Transverse colon (tissue), 4 donors: ENCODE data around the gene TCTN2. TPM values are rescaled to one million over a fixed set of nuclear protein-coding genes. Genes with fewer than 3 reads are reported as not detected.

Experiments
- DNase-seq: peaks from one replicate; pipeline ENCODE4 v3.0.0-alpha.2; 2019
- H3K27ac ChIP-seq, 4 donors: fragments of 200-600 bp; sonication (generic); 2 replicates each; pipeline ENCODE4 v1.5.1; 2016 to 2018; ENCODE audit warnings: inconsistent platforms in 4 of 4
- H3K27me3 ChIP-seq: fragments of 200-600 bp; sonication (generic); 2 replicates; pipeline ENCODE4 v1.5.1; 2017; ENCODE audit warnings: inconsistent platforms
- H3K36me3 ChIP-seq, 4 donors: fragments of 200-600 bp; sonication (generic); 2 replicates each; pipeline ENCODE4 v1.5.1; 2017 to 2019; ENCODE audit warnings: inconsistent platforms in 4 of 4
- H3K4me1 ChIP-seq, 4 donors: fragments of 200-600 bp; sonication (generic); 2 replicates each; pipeline ENCODE4 v1.5.1; 2017 to 2020; ENCODE audit warnings: inconsistent platforms in 4 of 4
- H3K4me3 ChIP-seq, 4 donors: fragments of 200-600 bp; sonication (generic); 1 replicate in 1 of 4; 2 replicates in 3 of 4; pipeline versions ENCODE4 v1.5.1 to v1.6.1; 2017 to 2019; ENCODE audit warnings: inconsistent platforms in 4 of 4
- H3K9me3 ChIP-seq, 2 donors: fragments of 200-600 bp; sonication (generic); 2 replicates each; pipeline ENCODE4 v1.5.1; 2017 to 2019; ENCODE audit warnings: inconsistent platforms in 2 of 2
- CTCF ChIP-seq, 5 experiments: fragments of 200-600 bp in 3 of 5; fragments of 450-650 bp in 2 of 5; sonication (generic) in 3 of 5; IDR thresholded peaks; 1 replicate in 2 of 5; 2 replicates in 3 of 5; pipeline ENCODE4 v1.5.1; 2016 to 2017; ENCODE audit warnings: antibody characterized with exemption in 5 of 5, inconsistent platforms in 3 of 5, mild to moderate bottlenecking in 2 of 5, moderate library complexity in 1 of 5
- EP300 ChIP-seq: sonication (generic); formaldehyde crosslinking; IDR thresholded peaks from one replicate; pipeline ENCODE4 v1.6.1; 2017; ENCODE audit warnings: antibody characterized with exemption, low read depth
- POLR2A ChIP-seq: fragments of 450-650 bp; IDR thresholded peaks from one replicate; pipeline ENCODE4 v1.6.1; 2016; ENCODE audit warnings: antibody characterized with exemption, mild to moderate bottlenecking, moderate library complexity
- POLR2AphosphoS5 ChIP-seq, 3 donors: sonication (generic); formaldehyde crosslinking; IDR thresholded peaks; one replicate each; pipeline ENCODE4 v1.6.1; 2016; ENCODE audit warnings: antibody characterized with exemption in 3 of 3
- WGBS, 2 donors: methylation state at CpG; one replicate each; pipeline ENCODE4 v1.1.5; 2018; ENCODE audit warnings: low coverage in 1 of 2; 5-methylcytosine and 5-hydroxymethylcytosine counted together
- in situ Hi-C, 4 donors: fragments of 200-750 bp; cut with MboI; loops; one replicate each; pipeline versions ENCODE4 v1.15.0 to v1.15.1; 2017; ENCODE audit warnings: low sequenced_read_pairs in 3 of 4, low pct_ligation_motif_present in 1 of 4, low pct_unique_long_range_greater_than_20kb in 1 of 4
- intact Hi-C: fragments of 100-400 bp; cut with DNase I; formaldehyde crosslinking; loops from one replicate; pipeline ENCODE4 v1.15.1; 2023; ENCODE audit warnings: low total_unique reads
- total RNA-seq, 4 donors: library from RNA; depleted of rRNA; stranded (reverse); fragments of >200 nt; gene quantifications; one replicate each; pipeline ENCODE4 v1.1.0, GENCODE V29; 2016

The TCTN2 gene
- total RNA-seq, 4 donors from 2014 or later: 1.00 to 6.3 (median 5.1) TPM

GRCh38 chr12:123713398-123713797 is 42.5 kb downstream of the TCTN2 start:
- peak overlapping the region in 3 of 4 donors; percentile 80 to 90 (median 87) for H3K4me3 ChIP-seq
- peaks cover 7 to 27% (median 21%) of the 10 kb centered on the region in 4 donors for H3K4me1 ChIP-seq
- no peaks in the 10 kb centered on the region for H3K27me3 ChIP-seq
- WGBS, 2 donors: 18% methylated on average over 6 of the region's 6 CpGs; no CpG with 5 or more reads in 1 of the 2 donors
- peaks cover 0 to 2% (median 0%) of the 10 kb centered on the region in 4 donors for H3K36me3 ChIP-seq
- in situ Hi-C loops (no loop called here), intact Hi-C loops (no loop called here)
- peak; percentile 37 for DNase-seq
- peak overlapping the region; percentile 79 to 90 (median 85) for H3K27ac ChIP-seq
- TF ChIP-seq POLR2A (peak; percentile 35), POLR2AphosphoS5 (IDR thresholded peaks at IDR 0.05) (peak in 2 of 3 donors; percentile 36 to 58), CTCF (IDR thresholded peaks at IDR 0.05) (no peak)
- no peaks in the 10 kb centered on the region for H3K9me3 ChIP-seq

- in situ Hi-C loops (no loop called here), intact Hi-C loops (no loop called here)
- 0 to 50% methylated on average over 1 to 10 of the region's 10 CpGs for WGBS, 2 donors
- DNase-seq: peak; percentile 29
- Histone ChIP-seq H3K27me3 (no peaks in the 10 kb centered on the region), H3K4me1 (peaks cover 7 to 27% (median 21%) of the 10 kb centered on the region in 4 donors), H3K27ac (peak overlapping the region; percentile 79 to 90 (median 85)), H3K36me3 (peaks cover 0 to 8% (median 0%) of the 10 kb centered on the region in 4 donors), H3K9me3 (no peaks in the 10 kb centered on the region), H3K4me3 (peak overlapping the region in 3 of 4 donors; percentile 7 to 87 (median 80))
- no peak for TF ChIP-seq POLR2A
- TF ChIP-seq EP300: no peak
- no peak for TF ChIP-seq CTCF (IDR thresholded peaks at IDR 0.05)
- no peak for TF ChIP-seq POLR2AphosphoS5 (IDR thresholded peaks at IDR 0.05)
Observed at GRCh38 chr12:123713823-123714585, 43.1 kb downstream of the TCTN2 start.

- H3K36me3 ChIP-seq: peaks cover 0 to 19% (median 0%) of the 10 kb centered on the region in 4 donors
- no peak overlapping the region for H3K4me3 ChIP-seq
- no peak for DNase-seq
- H3K27ac ChIP-seq: no peak overlapping the region
- TF ChIP-seq CTCF (IDR thresholded peaks at IDR 0.05) (no peak), POLR2A (no peak), EP300 (no peak), POLR2AphosphoS5 (IDR thresholded peaks at IDR 0.05) (no peak)
- no peaks in the 10 kb centered on the region for H3K9me3 ChIP-seq
- H3K27me3 ChIP-seq: no peaks in the 10 kb centered on the region
- in situ Hi-C loops (no loop called here), intact Hi-C loops (no loop called here)
- 42 to 65% methylated on average over 2 of the region's 2 CpGs for WGBS, 2 donors
- peaks cover 7 to 27% (median 21%) of the 10 kb centered on the region in 4 donors for H3K4me1 ChIP-seq
Observed at GRCh38 chr12:123715195-123715594, 44.3 kb downstream of the TCTN2 start.

- Histone ChIP-seq H3K4me3 (no peak overlapping the region), H3K4me1 (peaks cover 4 to 28% (median 16%) of the 10 kb centered on the region in 4 donors), H3K27me3 (no peaks in the 10 kb centered on the region), H3K27ac (no peak overlapping the region), H3K36me3 (peaks cover 0 to 25% (median 3%) of the 10 kb centered on the region in 4 donors), H3K9me3 (no peaks in the 10 kb centered on the region)
- intact Hi-C loops (no loop called here), in situ Hi-C loops (no loop called here)
- DNase-seq: no peak
- WGBS, 2 donors: 95 to 96% methylated on average over 3 of the region's 3 CpGs
- TF ChIP-seq POLR2A (no peak), EP300 (no peak), POLR2AphosphoS5 (IDR thresholded peaks at IDR 0.05) (no peak), CTCF (IDR thresholded peaks at IDR 0.05) (no peak)
Observed at GRCh38 chr12:123717350-123717749, 46.4 kb downstream of the TCTN2 start.
